ENCODE data around the gene JAM3.

GRCh38 chr11:134146598-134146997 is 77.7 kb downstream of the JAM3 start:
- TF ChIP-seq CTCF (IDR thresholded peaks at IDR 0.05), result no peak
- no peak for TF ChIP-seq POLR2A (IDR thresholded peaks at IDR 0.05; ENCODE audit: low read depth)
- TF ChIP-seq POLR2AphosphoS5 (IDR thresholded peaks at IDR 0.05), result no peak

Data from esophagus muscularis mucosa (tissue), 3 donors.